DLD1 (cell line): ENCODE data around the gene ACTN1.
"Not testable (repeated sequence)": the region's sequence is repeated elsewhere in the genome, so short reads cannot be mapped to it uniquely, and the experiment has no call there.

ENCODE experiments used
- in situ Hi-C: cut with HindIII; loops from 2 replicates; pipeline ENCODE4 v1.10.0; 2017; ENCODE audit warnings: low sequenced_read_pairs

ACTN1 gene

GRCh38 chr14:68979021-68979721 is at the start of gene ACTN1:
TSS of gene ACTN1 (minus strand) at chr14:68979302. CDS start at chr14:68979056, 246 bp downstream.
- in situ Hi-C loops = no loop called here

- in situ Hi-C loops = no loop called here
These were observed 48.3 kb upstream of the ACTN1 start for GRCh38 chr14:69027242-69027913.

GRCh38 chr14:69023035-69023434 is 43.9 kb upstream of the ACTN1 start:
- in situ Hi-C loops = no loop called here

GRCh38 chr14:69022093-69022492 is 43.0 kb upstream of the ACTN1 start:
- in situ Hi-C loops = not testable (repeated sequence)

GRCh38 chr14:69017706-69018105 is 38.6 kb upstream of the ACTN1 start:
- in situ Hi-C loops = no loop called here

- in situ Hi-C loops = no loop called here
These were observed 35.7 kb upstream of the ACTN1 start for GRCh38 chr14:69014829-69015259.

- in situ Hi-C loops = no loop called here
These were observed 35.1 kb upstream of the ACTN1 start for GRCh38 chr14:69013943-69014782.

- in situ Hi-C loops = no loop called here
These were observed 33.3 kb upstream of the ACTN1 start for GRCh38 chr14:69012256-69012953.

- in situ Hi-C loops = no loop called here
These were observed 31.5 kb upstream of the ACTN1 start for GRCh38 chr14:69010648-69011047.

- in situ Hi-C loops = no loop called here
These were observed 29.4 kb upstream of the ACTN1 start for GRCh38 chr14:69008421-69008884.

- in situ Hi-C loops = no loop called here
These were observed 27.2 kb upstream of the ACTN1 start for GRCh38 chr14:69006346-69006745.

- in situ Hi-C loops = no loop called here
These were observed 26.5 kb upstream of the ACTN1 start for GRCh38 chr14:69005432-69006148.

- in situ Hi-C loops = no loop called here
These were observed 25.8 kb upstream of the ACTN1 start for GRCh38 chr14:69004731-69005431.

GRCh38 chr14:69003626-69004025 is 24.5 kb upstream of the ACTN1 start:
- in situ Hi-C loops = no loop called here

- in situ Hi-C loops = no loop called here
These were observed 23.0 kb upstream of the ACTN1 start for GRCh38 chr14:69002069-69002468.

- in situ Hi-C loops = no loop called here
These were observed 22.3 kb upstream of the ACTN1 start for GRCh38 chr14:69001375-69001774.

- in situ Hi-C loops = no loop called here
These were observed 19.0 kb upstream of the ACTN1 start for GRCh38 chr14:68998062-68998461.

GRCh38 chr14:68995731-68996130 is 16.6 kb upstream of the ACTN1 start:
- in situ Hi-C loops = no loop called here

GRCh38 chr14:68994056-68994455 is 15.0 kb upstream of the ACTN1 start:
- in situ Hi-C loops = no loop called here

GRCh38 chr14:68987653-68988036 is 8.5 kb upstream of the ACTN1 start:
- in situ Hi-C loops = no loop called here
